ENCODE data around the gene TGFB1I1. TPM values are rescaled to one million over a fixed set of nuclear protein-coding genes. Genes with fewer than 3 reads are reported as not detected.

Gene TGFB1I1
- total and polyA plus RNA-seq, 2 of the 13 experiments (the other 11 are each of a cell fraction or from before 2014, with no cell fraction given), result 0.80 to 2.9 TPM

- TF ChIP-seq CENPBD1 (CRISPR knock-in tag; IDR thresholded peaks at IDR 0.05; ENCODE audit: borderline replicate concordance, low read depth) (no peak), ZGPAT (CRISPR knock-in tag; IDR thresholded peaks at IDR 0.05) (no peak), YEATS2 (CRISPR knock-in tag; IDR thresholded peaks at IDR 0.05; ENCODE audit: borderline replicate concordance) (no peak), NRL (CRISPR knock-in tag; IDR thresholded peaks at IDR 0.05; ENCODE audit: borderline replicate concordance) (no peak), RELA (CRISPR knock-in tag; IDR thresholded peaks at IDR 0.05) (no peak), PAXIP1 (CRISPR knock-in tag; conservative IDR thresholded peaks at IDR 0.05) (0 out of 2 replicates have a peak, but pooled peaks have one; percentile 3), SNRNP70 (IDR thresholded peaks at IDR 0.05; ENCODE audit: low read depth, low read length) (no peak), ZNF468 (CRISPR knock-in tag; IDR thresholded peaks at IDR 0.05) (no peak)
These were observed 30.0 kb downstream of the TGFB1I1 start (continued) for GRCh38 chr16:31501966-31502348.
